ENCODE results near the gene TM9SF4. TPM values are rescaled to one million over a fixed set of nuclear protein-coding genes. Genes with fewer than 3 reads are reported as not detected.
"Not testable (repeated sequence)": the region's sequence is repeated elsewhere in the genome, so short reads cannot be mapped to it uniquely, and the experiment has no call there.

Gene TM9SF4
- total RNA-seq, 1 experiment from 2014 or later: 54.4 TPM

DNA sequence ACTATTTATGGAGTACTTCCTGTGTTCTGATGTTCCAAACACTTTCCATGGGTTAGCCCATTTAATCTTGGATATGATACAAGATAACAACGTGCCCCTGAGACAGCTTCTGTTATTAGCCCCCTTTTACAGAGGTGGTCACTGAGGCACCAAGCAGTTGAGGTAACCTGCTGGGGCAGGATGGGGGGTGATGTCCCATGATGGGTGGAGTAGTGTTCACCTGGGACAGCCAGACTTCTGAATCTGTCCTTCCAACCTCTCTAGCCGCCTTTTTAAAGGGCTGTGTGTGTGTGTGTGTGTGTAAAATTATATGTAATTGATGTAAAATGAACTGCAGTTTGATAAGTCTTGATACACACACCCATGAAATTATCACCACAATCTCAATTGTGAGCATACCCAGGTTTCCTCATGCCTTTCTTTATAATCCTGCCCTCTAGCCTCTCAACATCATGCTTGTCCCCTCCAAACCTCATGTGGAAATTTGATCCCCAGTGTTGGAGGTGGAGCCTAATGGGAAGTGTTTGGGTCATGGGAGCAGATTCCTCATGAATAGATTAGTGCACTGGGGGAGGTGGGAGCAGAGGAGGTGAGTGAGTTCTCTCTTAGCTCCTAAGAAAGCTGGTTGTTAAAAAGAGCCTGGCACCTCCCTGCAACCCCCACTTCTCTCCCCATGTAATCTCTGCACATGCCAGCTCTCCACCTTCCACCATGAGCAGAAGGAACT is 58.8 kb downstream of the TM9SF4 start:
- intact Hi-C loops (cut with micrococcal nuclease; ENCODE audit: unreplicated experiment): no loop called here
- no TSS peak for BruUV-seq (replicated peaks)
- H3K9me3 ChIP-seq (ENCODE audit: low read depth, low read length, poor library complexity, severe bottlenecking): no peaks in the 10 kb centered on the region
- peak; percentile 49 for DNase-seq (ENCODE audit: low spot score)
- no peak overlapping the region for H3K4me3 ChIP-seq (ENCODE audit: low read depth, low read length, poor library complexity, severe bottlenecking)
- CTCF ChIA-PET: no interaction called here
- peaks cover 25% of the 10 kb centered on the region for H3K36me3 ChIP-seq (ENCODE audit: insufficient read depth, low read length, poor library complexity, severe bottlenecking)
- H3K4me1 ChIP-seq (ENCODE audit: insufficient read depth, low read length, poor library complexity, severe bottlenecking): peaks cover 9% of the 10 kb centered on the region
- POLR2A ChIA-PET (ENCODE audit: low non-redundant PET): no interaction called here
- no peaks in the 10 kb centered on the region for H3K27me3 ChIP-seq (replicated peaks; ENCODE audit: insufficient read depth, low read depth, low read length, poor library complexity)
- no peak overlapping the region for H3K27ac ChIP-seq (ENCODE audit: low read depth, low read length, poor library complexity, severe bottlenecking)
- no peak for TF ChIP-seq CTCF (conservative IDR thresholded peaks at IDR 0.05; ENCODE audit: low read depth, low read length)
- TF ChIP-seq EZH2 (IDR thresholded peaks at IDR 0.05; ENCODE audit: borderline replicate concordance, low read depth, low read length, poor library complexity, severe bottlenecking): no peak

DNA sequence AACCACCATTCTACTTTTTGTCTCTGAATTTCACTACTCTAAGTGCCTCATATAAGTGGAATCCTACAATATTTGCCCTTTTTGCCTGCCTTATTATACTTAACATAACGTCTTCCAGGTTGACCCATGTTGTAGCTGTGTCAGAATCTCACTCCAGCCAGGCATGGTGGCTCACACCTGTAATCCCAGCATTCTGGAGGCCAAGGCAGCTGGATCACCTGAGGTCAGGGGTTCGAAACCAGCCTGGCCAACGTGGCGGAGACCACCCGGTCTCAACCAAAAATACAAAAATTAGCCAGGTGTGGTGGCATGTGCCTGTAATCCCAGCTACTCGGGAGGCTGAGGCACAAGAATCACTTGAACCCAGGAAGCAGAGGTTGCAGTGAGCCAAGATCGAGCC is 68.2 kb downstream of the TM9SF4 start:
- H3K9me3 ChIP-seq (ENCODE audit: low read depth, low read length, poor library complexity, severe bottlenecking); intact Hi-C loops (cut with micrococcal nuclease; ENCODE audit: unreplicated experiment); CTCF ChIA-PET; H3K4me3 ChIP-seq (ENCODE audit: low read depth, low read length, poor library complexity, severe bottlenecking); BruUV-seq (replicated peaks); DNase-seq (ENCODE audit: low spot score); H3K27me3 ChIP-seq (replicated peaks; ENCODE audit: insufficient read depth, low read depth, low read length, poor library complexity); H3K36me3 ChIP-seq (ENCODE audit: insufficient read depth, low read length, poor library complexity, severe bottlenecking); H3K27ac ChIP-seq (ENCODE audit: low read depth, low read length, poor library complexity, severe bottlenecking); POLR2A ChIA-PET (ENCODE audit: low non-redundant PET); H3K4me1 ChIP-seq (ENCODE audit: insufficient read depth, low read length, poor library complexity, severe bottlenecking): not testable (repeated sequence)

DNA sequence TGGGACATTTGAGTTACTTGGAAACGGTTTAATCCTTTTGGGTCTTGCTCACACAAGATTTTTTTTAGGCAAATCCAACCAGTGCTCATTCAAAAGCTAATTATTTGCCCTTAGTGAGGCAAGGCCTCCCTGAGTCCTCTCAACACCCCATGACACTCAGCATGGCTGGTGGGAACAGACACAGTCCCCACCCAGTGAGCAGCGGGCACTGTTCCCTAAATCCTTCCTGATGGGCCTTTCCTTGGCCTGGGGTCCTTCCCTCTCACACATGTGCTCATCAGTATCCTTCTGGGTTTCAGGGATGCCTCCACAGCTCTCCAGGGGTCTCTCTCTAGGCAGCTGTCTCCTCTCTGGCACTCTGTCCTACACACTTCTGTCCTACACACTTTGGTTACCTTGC is 70.0 kb downstream of the TM9SF4 start:
- H3K27me3 ChIP-seq (replicated peaks; ENCODE audit: insufficient read depth, low read depth, low read length, poor library complexity): no peaks in the 10 kb centered on the region
- no peaks in the 10 kb centered on the region for H3K36me3 ChIP-seq (ENCODE audit: insufficient read depth, low read length, poor library complexity, severe bottlenecking)
- intact Hi-C loops (cut with micrococcal nuclease; ENCODE audit: unreplicated experiment): no loop called here
- H3K4me3 ChIP-seq (ENCODE audit: low read depth, low read length, poor library complexity, severe bottlenecking): no peak overlapping the region
- DNase-seq (ENCODE audit: low spot score): no peak
- H3K4me1 ChIP-seq (ENCODE audit: insufficient read depth, low read length, poor library complexity, severe bottlenecking): no peaks in the 10 kb centered on the region
- ChIA-PET CTCF (no interaction called here), POLR2A (ENCODE audit: low non-redundant PET) (no interaction called here)
- no peak for TF ChIP-seq EZH2 (IDR thresholded peaks at IDR 0.05; ENCODE audit: borderline replicate concordance, low read depth, low read length, poor library complexity, severe bottlenecking)
- no peak for TF ChIP-seq CTCF (conservative IDR thresholded peaks at IDR 0.05; ENCODE audit: low read depth, low read length)
- no peak overlapping the region for H3K27ac ChIP-seq (ENCODE audit: low read depth, low read length, poor library complexity, severe bottlenecking)
- no peaks in the 10 kb centered on the region for H3K9me3 ChIP-seq (ENCODE audit: low read depth, low read length, poor library complexity, severe bottlenecking)
- no TSS peak for BruUV-seq (replicated peaks)

- H3K27ac ChIP-seq (ENCODE audit: low read depth, low read length, poor library complexity, severe bottlenecking): no peak overlapping the region
- no TSS peak for BruUV-seq (replicated peaks)
- H3K4me3 ChIP-seq (ENCODE audit: low read depth, low read length, poor library complexity, severe bottlenecking): no peak overlapping the region
- intact Hi-C loops (cut with micrococcal nuclease; ENCODE audit: unreplicated experiment): no loop called here
- no peak for TF ChIP-seq CTCF (conservative IDR thresholded peaks at IDR 0.05; ENCODE audit: low read depth, low read length)
- no peak for TF ChIP-seq EZH2 (IDR thresholded peaks at IDR 0.05; ENCODE audit: borderline replicate concordance, low read depth, low read length, poor library complexity, severe bottlenecking)
- DNase-seq (ENCODE audit: low spot score): no peak
- ChIA-PET CTCF (no interaction called here), POLR2A (ENCODE audit: low non-redundant PET) (no interaction called here)
- no peaks in the 10 kb centered on the region for H3K4me1 ChIP-seq (ENCODE audit: insufficient read depth, low read length, poor library complexity, severe bottlenecking)
- no peaks in the 10 kb centered on the region for H3K27me3 ChIP-seq (replicated peaks; ENCODE audit: insufficient read depth, low read depth, low read length, poor library complexity)
- H3K9me3 ChIP-seq (ENCODE audit: low read depth, low read length, poor library complexity, severe bottlenecking): no peaks in the 10 kb centered on the region
- H3K36me3 ChIP-seq (ENCODE audit: insufficient read depth, low read length, poor library complexity, severe bottlenecking): no peaks in the 10 kb centered on the region
Measured at GRCh38 chr20:32179934-32180333, 70.4 kb downstream of the TM9SF4 start.

Data from A673 (cell line).